GF-D8 (cell line): ENCODE measurements around the gene MMAA.
"Not testable (repeated sequence)": the region's sequence is repeated elsewhere in the genome, so short reads cannot be mapped to it uniquely, and the experiment has no call there.

ENCODE experiments used
- DNase-seq: peaks from one replicate; lab custom pipeline; 2025; lab: John Stamatoyannopoulos, UW

Gene MMAA

GRCh38 chr4:145618932-145619638 is at the start of gene MMAA:
Gene MMAA, plus strand, starts transcription at chr4:145619385. Its CDS starts 19,755 bp downstream, at chr4:145639140.
- DNase-seq = peak; percentile 81

DNA sequence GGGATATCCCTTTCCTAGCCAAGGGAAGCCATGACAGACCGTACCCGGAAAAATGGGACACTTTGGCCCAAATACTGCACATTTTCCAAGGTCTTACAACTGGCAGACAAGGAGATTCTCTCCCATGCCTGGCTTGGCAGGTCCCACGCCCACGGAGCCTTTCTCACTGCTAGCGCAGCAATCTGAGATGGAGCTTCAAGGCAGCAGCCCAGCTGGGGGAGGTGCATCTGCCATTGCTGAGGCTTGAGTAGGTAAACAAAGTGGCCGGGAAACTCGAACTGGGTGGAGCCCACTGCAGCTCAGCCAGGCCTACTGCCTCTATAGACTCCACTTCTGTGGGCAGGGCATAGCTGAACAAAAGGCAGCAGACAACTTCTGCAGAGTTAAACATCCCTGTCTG is 44.6 kb upstream of the MMAA start:
- not testable (repeated sequence) for DNase-seq

DNA sequence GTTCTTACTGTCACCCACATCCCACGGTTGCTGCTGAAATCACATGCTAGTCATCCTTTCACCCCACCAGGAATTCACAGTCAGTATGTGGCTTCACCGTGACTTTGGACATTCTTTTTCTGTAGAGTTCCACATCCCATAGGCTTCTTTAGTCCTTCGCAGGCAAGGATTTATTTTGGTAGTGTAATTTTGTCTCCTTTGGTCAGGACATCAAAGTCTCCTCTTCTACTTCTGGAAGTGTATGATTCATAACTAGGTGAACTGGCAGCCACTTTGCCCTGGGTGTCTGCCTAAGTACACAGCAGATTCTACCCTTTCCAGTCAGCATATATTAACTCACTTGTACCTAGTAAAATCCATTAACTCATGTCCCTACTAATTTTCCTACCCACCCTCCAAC is 38.3 kb upstream of the MMAA start:
- no peak for DNase-seq

- no peak for DNase-seq
These were observed 35.8 kb upstream of the MMAA start for GRCh38 chr4:145583191-145584055.

GRCh38 chr4:145587088-145587754 is 32.0 kb upstream of the MMAA start:
- no peak for DNase-seq

DNA sequence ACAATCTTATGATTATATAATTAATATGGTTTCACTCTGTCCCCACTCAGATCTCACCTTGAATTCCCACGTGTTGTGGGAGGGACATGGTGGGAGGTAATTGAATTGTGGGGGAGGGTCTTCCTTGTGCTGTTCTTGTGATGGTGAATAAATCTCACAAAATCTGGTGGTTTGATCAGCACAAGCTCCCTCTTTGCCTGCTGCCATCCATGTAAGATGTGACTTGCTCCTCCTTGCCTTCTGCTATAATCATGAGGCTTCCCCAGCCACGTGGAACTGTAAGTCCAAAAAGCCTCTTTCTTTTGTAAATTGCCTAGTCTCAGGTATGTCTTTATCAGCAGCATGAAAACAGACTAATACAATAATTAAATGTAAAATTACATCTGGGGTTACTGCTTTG is 29.8 kb upstream of the MMAA start:
- DNase-seq = not testable (repeated sequence)

- no peak for DNase-seq
These were observed 29.1 kb upstream of the MMAA start for GRCh38 chr4:145589916-145590702.

DNA sequence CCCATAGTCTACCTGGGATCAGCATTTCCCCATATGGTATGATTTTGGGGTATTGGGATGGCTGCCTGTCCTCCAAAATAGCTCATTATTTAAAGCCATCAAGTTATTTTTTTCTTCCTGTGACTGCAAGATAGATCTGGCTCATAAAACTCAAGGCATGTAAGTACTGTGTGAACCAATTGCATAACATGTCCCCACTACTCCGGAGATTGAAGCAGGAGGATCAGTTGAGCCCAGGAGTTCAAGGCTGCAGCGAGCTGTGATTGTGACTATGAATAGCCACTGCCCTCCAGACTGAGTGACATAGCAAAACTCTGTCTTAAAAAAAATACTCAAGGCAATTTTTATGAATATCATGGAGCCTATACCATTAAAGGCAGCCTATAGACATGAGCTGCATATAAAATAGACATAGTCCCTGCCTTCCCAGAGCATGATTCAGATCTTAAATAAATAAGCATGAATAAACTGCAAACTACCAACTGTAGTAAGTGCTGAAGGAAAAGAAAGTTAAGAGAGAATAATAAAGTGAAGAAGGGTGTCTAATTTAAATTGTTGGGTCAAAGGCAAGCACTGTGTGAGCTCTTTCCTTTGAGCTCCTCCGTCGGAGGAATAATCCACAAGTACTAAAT is 16.9 kb upstream of the MMAA start:
- no peak for DNase-seq

- no peak for DNase-seq
These were observed 13.2 kb upstream of the MMAA start for GRCh38 chr4:145605941-145606340.

GRCh38 chr4:145609481-145610427 is 9.4 kb upstream of the MMAA start:
- DNase-seq = no peak

DNA sequence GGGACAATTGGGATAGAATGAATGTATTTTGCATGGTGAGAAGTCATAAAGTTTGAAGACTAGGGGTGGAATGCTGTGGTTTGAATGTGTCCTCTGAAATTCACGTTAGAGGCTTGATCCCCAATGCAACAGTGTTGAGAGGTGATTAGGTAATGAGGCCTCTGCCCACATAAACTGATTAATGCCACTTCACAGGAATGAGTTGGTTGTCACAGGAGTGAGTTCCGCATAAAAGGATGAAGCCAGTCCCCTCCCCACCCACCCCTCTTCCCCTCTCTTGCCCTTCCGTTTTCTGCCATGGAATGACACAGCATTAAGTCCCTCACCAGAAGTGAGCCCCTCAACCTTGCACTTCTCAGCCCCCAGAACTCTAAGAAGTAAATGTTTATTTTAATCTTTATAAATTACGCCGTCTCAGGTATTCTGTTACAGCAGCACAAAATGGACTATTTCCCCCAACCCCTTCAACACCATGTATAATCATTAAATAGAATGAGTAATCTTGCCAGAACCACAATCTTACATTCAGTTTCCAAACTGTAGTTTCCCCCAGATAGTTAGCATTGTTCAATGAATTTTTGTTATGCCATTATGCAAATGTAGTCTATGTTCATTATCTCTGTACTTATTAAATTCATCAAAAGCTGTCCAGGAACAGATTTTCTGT is 5.5 kb upstream of the MMAA start:
- no peak for DNase-seq

DNA sequence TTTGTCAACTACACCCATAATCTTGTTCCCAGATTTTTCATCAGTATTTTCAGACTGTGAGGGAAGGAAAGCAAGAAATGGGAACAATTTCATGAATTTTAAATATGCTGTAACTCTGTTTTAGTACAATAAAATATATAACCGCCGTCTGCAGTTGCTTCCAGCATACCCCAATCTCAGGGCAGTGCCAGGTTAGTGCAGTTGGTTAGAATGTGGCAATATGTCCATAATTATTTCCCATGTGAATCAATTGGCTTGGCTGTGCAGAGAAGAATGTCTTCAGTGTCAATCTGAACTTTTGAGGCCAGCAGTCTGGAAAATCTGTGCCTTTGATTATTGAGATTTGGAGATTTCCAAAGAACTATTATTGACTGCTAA is 5.0 kb upstream of the MMAA start:
- no peak for DNase-seq

GRCh38 chr4:145618210-145618931 is 814 bp upstream of the MMAA start:
- DNase-seq = no peak

- DNase-seq = no peak
These were observed 433 bp downstream of the MMAA start for GRCh38 chr4:145619639-145619996.

DNA sequence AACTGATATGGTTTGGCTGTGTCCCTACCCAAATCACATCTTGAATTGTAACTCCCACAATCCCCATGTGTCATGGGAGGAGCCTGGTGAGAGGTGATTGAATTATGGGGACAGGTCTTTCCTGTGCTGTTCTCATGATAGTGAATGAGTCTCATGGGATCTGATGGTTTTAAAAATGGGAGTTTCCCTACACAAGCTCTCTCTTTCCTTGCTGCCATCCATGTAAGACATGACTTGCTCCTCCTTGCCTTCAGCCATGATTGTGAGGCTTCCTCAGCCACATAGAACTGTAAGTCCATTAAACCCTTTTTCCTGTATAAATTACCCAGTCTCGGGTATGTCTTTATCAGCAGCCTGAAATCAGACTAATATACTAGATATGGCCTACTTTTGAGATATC is 2.9 kb downstream of the MMAA start:
- DNase-seq = not testable (repeated sequence)

DNA sequence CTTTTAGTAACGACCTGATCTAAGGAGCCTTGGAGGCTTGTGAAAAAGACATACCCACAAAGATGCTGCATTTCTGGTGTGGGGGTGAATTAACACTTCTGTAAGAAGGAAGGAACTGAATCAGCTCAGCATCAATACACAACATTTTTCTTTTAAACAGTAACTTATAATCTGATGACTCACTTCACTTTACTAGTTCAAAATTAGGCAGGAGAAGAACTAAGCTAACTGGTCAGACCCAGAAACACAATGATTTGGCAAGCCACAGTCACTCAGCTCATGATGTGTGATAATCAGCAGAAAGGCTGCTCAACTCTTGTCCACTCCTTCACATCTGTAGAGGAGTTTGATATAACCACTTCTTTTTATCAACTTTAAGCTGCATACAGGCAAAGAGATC is 4.6 kb downstream of the MMAA start:
- no peak for DNase-seq

DNA sequence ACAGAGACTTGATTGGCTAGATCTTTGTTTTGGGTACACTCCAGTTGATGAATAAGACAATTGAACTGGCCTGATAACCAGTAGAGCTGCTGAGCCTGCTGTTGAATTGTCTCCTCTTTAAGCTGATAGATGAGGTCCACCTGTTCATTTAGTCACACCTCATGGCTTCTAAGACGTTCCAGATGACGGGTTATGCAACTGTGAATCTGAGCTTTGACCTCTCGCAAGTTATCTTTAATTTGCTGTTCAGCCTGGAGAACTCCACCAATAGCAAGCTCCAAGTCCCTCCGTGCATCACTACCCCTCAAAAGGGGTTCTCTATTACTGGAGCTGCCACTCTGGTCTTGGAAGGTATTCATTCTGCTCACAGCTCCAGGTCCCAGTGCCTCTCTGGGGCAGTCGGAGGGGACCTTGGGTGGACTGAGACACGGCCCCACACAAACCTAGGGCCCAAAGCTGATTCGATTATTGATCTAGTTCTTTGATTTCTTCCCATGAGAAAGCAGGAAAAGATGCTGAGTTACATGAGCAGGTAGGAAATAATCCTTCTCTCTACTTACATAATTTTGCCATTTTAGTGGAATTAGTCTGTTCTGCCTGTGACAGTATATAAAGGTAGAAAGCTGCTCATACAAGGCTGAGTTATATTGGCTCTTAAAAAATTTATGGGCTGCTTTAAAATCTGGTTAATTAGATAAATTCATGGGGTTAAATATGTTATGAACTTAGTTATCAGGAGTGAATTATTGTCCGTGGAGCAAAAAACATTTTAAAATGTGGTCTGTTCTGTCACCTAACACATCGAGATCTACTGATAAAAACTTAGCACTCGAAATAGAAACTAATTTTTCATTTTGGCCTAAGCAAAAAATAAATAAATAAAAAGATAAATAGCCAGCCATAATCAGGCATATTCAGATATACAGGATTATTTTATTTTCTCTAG is 6.8 kb downstream of the MMAA start:
- no peak for DNase-seq

- DNase-seq = no peak
These were observed 7.4 kb downstream of the MMAA start for GRCh38 chr4:145626623-145626982.
